ENCODE measurements around the gene TSHZ2. TPM values are rescaled to one million over a fixed set of nuclear protein-coding genes. Genes with fewer than 3 reads are reported as not detected.

Gene TSHZ2
- total RNA-seq, 3 donors from 2014 or later (not counting 1 experiment from before 2014, with no cell fraction given): 1.8 to 1.9 TPM; not detected in 1

DNA sequence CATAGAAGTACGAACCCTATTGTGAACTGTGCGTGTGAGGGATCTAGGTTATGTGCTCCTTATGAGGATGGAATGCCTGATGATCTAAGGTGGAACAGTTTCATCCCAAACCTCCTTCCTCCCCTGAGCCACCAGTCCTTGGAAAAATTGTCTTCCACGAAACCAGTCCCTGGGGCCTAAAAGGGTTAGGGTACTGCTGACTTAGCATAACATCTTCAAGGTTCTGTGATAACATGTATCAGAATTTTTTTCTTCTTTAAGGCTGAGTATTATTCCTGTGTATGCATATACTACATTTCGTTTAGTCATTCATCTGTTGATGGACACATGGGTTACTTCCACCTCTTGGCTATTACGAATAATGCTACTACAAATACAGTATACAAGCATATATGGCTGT, 80.2 kb downstream of the TSHZ2 start:
- H3K4me3 Mint-ChIP-seq: no peak overlapping the region
- TF ChIP-seq, protein P1, sequence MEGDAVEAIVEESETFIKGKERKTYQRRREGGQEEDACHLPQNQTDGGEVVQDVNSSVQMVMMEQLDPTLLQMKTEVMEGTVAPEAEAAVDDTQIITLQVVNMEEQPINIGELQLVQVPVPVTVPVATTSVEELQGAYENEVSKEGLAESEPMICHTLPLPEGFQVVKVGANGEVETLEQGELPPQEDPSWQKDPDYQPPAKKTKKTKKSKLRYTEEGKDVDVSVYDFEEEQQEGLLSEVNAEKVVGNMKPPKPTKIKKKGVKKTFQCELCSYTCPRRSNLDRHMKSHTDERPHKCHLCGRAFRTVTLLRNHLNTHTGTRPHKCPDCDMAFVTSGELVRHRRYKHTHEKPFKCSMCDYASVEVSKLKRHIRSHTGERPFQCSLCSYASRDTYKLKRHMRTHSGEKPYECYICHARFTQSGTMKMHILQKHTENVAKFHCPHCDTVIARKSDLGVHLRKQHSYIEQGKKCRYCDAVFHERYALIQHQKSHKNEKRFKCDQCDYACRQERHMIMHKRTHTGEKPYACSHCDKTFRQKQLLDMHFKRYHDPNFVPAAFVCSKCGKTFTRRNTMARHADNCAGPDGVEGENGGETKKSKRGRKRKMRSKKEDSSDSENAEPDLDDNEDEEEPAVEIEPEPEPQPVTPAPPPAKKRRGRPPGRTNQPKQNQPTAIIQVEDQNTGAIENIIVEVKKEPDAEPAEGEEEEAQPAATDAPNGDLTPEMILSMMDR (IDR thresholded peaks at IDR 0.05): no peak
- H3K36me3 ChIP-seq (ENCODE audit: control insufficient read depth, insufficient read depth, low read length): no peaks in the 10 kb centered on the region
- WGBS (ENCODE audit: insufficient coverage): 71% methylated on average over 4 of the region's 5 CpGs
- no peaks in the 10 kb centered on the region for H3K9me3 ChIP-seq (ENCODE audit: control insufficient read depth, insufficient read depth, low read length)
- H3K36me3 Mint-ChIP-seq: no peaks in the 10 kb centered on the region
- DNase-seq (no peak), ATAC-seq (no peak)
- no peaks in the 10 kb centered on the region for H3K4me1 Mint-ChIP-seq
- intact Hi-C loops (cut with micrococcal nuclease): loop anchor here (10.0 kb wide), 1 partner anchor 148 kb away; no protein-coding TSS in a partner anchor
- no peaks in the 10 kb centered on the region for H3K9me3 Mint-ChIP-seq
- no peaks in the 10 kb centered on the region for H3K27me3 ChIP-seq (ENCODE audit: control insufficient read depth, insufficient read depth, low read length)
- H3K4me3 ChIP-seq (ENCODE audit: low read length): no peak overlapping the region
- H3K27me3 Mint-ChIP-seq (ENCODE audit: low read depth in 2 of 2): peaks cover 8 to 24% of the 10 kb centered on the region in 2 donors
- H3K27ac ChIP-seq (ENCODE audit: low read length): no peak overlapping the region
- H3K4me1 ChIP-seq (ENCODE audit: control insufficient read depth, insufficient read depth, low read length): no peaks in the 10 kb centered on the region
- no peak overlapping the region for H3K27ac Mint-ChIP-seq

DNA sequence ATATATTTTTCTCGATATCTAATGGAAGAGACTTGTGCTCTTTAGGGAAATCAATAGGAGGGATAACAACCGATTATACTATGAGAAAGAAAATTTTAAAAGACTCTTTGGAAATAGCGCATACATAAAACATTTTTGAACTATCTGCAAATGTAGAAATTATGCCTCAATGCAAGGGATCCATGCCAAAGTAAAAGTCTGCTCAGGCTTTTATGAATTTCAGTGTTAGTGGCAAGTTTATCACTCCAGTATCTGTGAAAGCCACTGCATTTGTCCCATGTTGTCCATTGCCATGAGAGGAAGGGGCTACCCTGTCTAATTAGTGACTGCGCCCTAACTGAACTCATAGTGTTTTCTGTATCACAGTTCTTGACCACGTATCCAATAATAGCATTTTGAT, 81.4 kb downstream of the TSHZ2 start:
- Mint-ChIP-seq H3K36me3 (no peaks in the 10 kb centered on the region), H3K27me3 (ENCODE audit: low read depth in 2 of 2) (peaks cover 6 to 25% of the 10 kb centered on the region in 2 donors), H3K4me1 (no peaks in the 10 kb centered on the region), H3K9me3 (no peaks in the 10 kb centered on the region), H3K4me3 (no peak overlapping the region), H3K27ac (no peak overlapping the region)
- no peak for DNase-seq
- no peaks in the 10 kb centered on the region for H3K36me3 ChIP-seq (ENCODE audit: control insufficient read depth, insufficient read depth, low read length)
- no peak overlapping the region for H3K27ac ChIP-seq (ENCODE audit: low read length)
- ATAC-seq: no peak
- H3K27me3 ChIP-seq (ENCODE audit: control insufficient read depth, insufficient read depth, low read length): no peaks in the 10 kb centered on the region
- intact Hi-C loops (cut with micrococcal nuclease): loop anchor here (10.0 kb wide), 1 partner anchor 149 kb away; no protein-coding TSS in a partner anchor
- H3K4me1 ChIP-seq (ENCODE audit: control insufficient read depth, insufficient read depth, low read length): no peaks in the 10 kb centered on the region
- TF ChIP-seq, protein P1 (IDR thresholded peaks at IDR 0.05): no peak
- 91% methylated on average over 4 of the region's 5 CpGs for WGBS (ENCODE audit: insufficient coverage)
- H3K9me3 ChIP-seq (ENCODE audit: control insufficient read depth, insufficient read depth, low read length): no peaks in the 10 kb centered on the region
- no peak overlapping the region for H3K4me3 ChIP-seq (ENCODE audit: low read length)

- no peaks in the 10 kb centered on the region for H3K9me3 Mint-ChIP-seq
- TF ChIP-seq, protein P1 (IDR thresholded peaks at IDR 0.05): no peak
- H3K27me3 ChIP-seq (ENCODE audit: control insufficient read depth, insufficient read depth, low read length): no peaks in the 10 kb centered on the region
- H3K36me3 ChIP-seq (ENCODE audit: control insufficient read depth, insufficient read depth, low read length): no peaks in the 10 kb centered on the region
- peaks cover 6 to 32% of the 10 kb centered on the region in 2 donors for H3K27me3 Mint-ChIP-seq (ENCODE audit: low read depth in 2 of 2)
- DNase-seq (no peak), ATAC-seq (no peak)
- 59% methylated on average over 1 of the region's 1 CpG for WGBS (ENCODE audit: insufficient coverage)
- no peaks in the 10 kb centered on the region for H3K9me3 ChIP-seq (ENCODE audit: control insufficient read depth, insufficient read depth, low read length)
- intact Hi-C loops (cut with micrococcal nuclease): loop anchor here (10.0 kb wide), 1 partner anchor 151 kb away; no protein-coding TSS in a partner anchor
- H3K4me3 ChIP-seq (ENCODE audit: low read length): no peak overlapping the region
- H3K4me3 Mint-ChIP-seq: no peak overlapping the region
- H3K4me1 Mint-ChIP-seq: no peaks in the 10 kb centered on the region
- H3K27ac ChIP-seq (ENCODE audit: low read length): no peak overlapping the region
- H3K4me1 ChIP-seq (ENCODE audit: control insufficient read depth, insufficient read depth, low read length): no peaks in the 10 kb centered on the region
- no peak overlapping the region for H3K27ac Mint-ChIP-seq
- H3K36me3 Mint-ChIP-seq: no peaks in the 10 kb centered on the region
Observed at GRCh38 chr20:53055367-53056067, 83.4 kb downstream of the TSHZ2 start.
